Measurements from ENCODE around the gene SCN1B. TPM values are rescaled to one million over a fixed set of nuclear protein-coding genes. Genes with fewer than 3 reads are reported as not detected.

Gene SCN1B
- total RNA-seq, 1 donor from 2014 or later: 8.6 TPM

DNA sequence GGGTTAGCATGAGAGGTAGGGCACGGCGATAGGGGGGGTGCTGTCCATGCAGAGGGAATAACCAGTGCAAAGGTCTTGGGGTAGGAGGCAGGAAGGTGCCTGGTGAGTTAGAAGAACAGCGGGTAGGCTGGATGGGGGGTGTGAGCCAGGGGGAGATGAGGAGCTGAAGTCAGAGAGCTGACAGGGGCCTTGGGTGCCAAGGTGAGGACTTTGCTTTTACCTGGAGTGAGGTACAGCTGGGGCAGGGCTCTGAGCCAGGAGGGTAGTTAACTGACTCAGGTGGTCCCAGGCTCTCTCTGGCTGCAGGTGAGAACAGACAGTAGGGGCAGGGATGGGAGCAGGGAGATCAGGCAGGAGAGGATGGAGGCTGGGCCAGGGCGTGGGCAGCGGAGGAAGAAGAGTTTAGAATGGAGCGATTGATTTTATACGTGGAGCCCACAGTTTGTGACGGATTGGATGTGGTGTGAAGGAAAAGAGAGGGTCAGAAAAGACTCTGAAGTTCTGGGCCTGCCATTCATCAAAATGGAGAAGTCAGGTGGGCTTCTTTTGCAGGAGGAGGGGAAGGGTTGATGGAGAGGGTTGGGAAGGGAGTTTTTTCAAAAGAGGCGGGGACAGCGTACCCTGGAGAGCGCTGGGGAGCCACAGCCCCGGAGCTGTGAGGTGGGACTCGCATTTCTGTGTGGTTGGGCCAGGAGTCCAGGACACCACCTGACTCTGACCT lies 31.3 kb upstream of the SCN1B start:
- H3K27ac ChIP-seq: peak overlapping the region; percentile 98
- H3K27me3 ChIP-seq: no peaks in the 10 kb centered on the region
- DNase-seq (ENCODE audit: extremely low spot score in 2 of 2): no peak
- H3K4me3 ChIP-seq: peak overlapping the region; percentile 70 to 93
- no peaks in the 10 kb centered on the region for H3K9me3 ChIP-seq
- H3K4me1 ChIP-seq: peaks cover 54% of the 10 kb centered on the region
- H3K36me3 ChIP-seq: no peaks in the 10 kb centered on the region
- TF ChIP-seq POLR2AphosphoS5 (IDR thresholded peaks at IDR 0.05; ENCODE audit: insufficient read depth in 1 of 2, low read depth in 1 of 2) (no peak), POLR2A (IDR thresholded peaks at IDR 0.05) (no peak)
- TF ChIP-seq, protein P1, sequence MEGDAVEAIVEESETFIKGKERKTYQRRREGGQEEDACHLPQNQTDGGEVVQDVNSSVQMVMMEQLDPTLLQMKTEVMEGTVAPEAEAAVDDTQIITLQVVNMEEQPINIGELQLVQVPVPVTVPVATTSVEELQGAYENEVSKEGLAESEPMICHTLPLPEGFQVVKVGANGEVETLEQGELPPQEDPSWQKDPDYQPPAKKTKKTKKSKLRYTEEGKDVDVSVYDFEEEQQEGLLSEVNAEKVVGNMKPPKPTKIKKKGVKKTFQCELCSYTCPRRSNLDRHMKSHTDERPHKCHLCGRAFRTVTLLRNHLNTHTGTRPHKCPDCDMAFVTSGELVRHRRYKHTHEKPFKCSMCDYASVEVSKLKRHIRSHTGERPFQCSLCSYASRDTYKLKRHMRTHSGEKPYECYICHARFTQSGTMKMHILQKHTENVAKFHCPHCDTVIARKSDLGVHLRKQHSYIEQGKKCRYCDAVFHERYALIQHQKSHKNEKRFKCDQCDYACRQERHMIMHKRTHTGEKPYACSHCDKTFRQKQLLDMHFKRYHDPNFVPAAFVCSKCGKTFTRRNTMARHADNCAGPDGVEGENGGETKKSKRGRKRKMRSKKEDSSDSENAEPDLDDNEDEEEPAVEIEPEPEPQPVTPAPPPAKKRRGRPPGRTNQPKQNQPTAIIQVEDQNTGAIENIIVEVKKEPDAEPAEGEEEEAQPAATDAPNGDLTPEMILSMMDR (IDR thresholded peaks at IDR 0.05): no peak
- intact Hi-C loops (cut with DNase I): no loop called here

DNA sequence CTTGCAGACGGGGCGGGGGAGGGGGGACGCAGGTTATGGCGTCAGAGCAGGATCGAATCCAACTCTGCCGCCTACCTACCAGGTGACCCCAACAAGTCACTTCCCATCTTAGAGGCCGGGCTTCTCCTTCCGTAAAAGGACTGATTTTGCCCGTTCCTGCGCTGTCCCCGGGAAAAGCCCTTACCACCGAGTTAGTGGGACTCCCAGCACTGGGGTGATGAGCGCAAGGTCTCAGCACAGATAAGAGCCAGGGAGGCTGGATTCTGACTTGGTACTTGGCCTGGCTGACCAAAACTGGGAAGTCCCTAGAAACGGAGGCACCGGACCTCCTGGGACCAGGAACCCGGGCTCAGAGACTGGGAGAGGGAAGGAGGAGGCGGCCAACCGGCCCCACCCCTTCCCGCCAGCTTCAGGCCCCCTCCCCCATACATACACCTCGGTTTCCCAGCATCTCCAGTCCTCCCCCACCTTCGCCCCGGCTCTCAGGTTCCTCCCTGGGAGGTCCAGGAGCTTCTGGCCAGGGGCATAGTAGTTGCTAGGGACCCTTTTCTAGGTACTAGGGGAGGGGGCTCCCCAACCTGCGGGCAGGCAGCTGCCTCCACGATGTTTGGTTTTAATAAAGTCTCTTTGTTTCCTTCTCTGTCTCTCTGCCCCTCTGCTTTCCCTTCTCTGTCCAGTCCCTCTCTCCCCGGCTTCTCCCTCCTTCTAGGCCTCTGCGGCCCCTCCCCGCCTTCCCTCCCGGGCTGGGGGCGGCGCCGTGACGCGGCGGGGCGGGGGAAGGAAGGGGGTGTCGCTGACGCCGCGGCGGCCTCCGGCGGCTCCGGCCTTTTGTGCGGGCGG lies 30.6 kb upstream of the SCN1B start, which contains the start of gene GRAMD1A:
Gene GRAMD1A, plus strand, starts transcription at position 826 of the 840 bp plus-strand sequence. CDS start 156 bp downstream, outside the sequence.
- TF ChIP-seq, protein P1 (IDR thresholded peaks at IDR 0.05): no peak
- TF ChIP-seq POLR2A (IDR thresholded peaks at IDR 0.05): peak; percentile 0 to 76
- TF ChIP-seq POLR2AphosphoS5 (IDR thresholded peaks at IDR 0.05; ENCODE audit: insufficient read depth in 1 of 2, low read depth in 1 of 2): peak; percentile 50 to 89
- no peaks in the 10 kb centered on the region for H3K27me3 ChIP-seq
- intact Hi-C loops (cut with DNase I): no loop called here
- peak within 1 kb of the TSS; percentile 98 for H3K27ac ChIP-seq
- peak in 1 of 2 donors; percentile 97 for DNase-seq (ENCODE audit: extremely low spot score in 2 of 2)
- H3K4me1 ChIP-seq: peaks cover 61% of the 10 kb centered on the region
- peak within 1 kb of the TSS; percentile 70 to 93 for H3K4me3 ChIP-seq
- H3K9me3 ChIP-seq: no peaks in the 10 kb centered on the region
- no peaks in the 10 kb centered on the region for H3K36me3 ChIP-seq

DNA sequence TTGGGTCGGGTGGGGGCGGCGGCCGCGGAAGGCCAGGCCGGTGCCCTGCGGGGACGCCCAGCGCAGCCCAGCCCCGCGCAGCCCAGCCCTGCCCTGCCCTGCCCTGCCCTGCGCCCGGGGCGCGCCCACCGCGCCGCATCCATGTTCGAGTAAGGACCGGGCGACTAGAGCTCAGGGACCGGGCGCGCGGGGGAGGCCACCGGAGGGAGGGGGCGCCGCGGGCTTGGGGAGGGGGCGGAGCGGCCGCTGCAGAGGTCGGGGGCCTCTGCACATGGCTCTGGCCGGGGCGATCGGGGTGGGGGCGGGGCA lies 30.0 kb upstream of the SCN1B start:
- Histone ChIP-seq H3K4me3 (peak overlapping the region; percentile 70 to 93), H3K27me3 (no peaks in the 10 kb centered on the region), H3K4me1 (peaks cover 62% of the 10 kb centered on the region), H3K9me3 (no peaks in the 10 kb centered on the region), H3K36me3 (no peaks in the 10 kb centered on the region), H3K27ac (peak overlapping the region; percentile 98)
- intact Hi-C loops (cut with DNase I): no loop called here
- no peak for DNase-seq (ENCODE audit: extremely low spot score in 2 of 2)
- TF ChIP-seq POLR2A (IDR thresholded peaks at IDR 0.05) (peak; percentile 1 to 42), POLR2AphosphoS5 (IDR thresholded peaks at IDR 0.05; ENCODE audit: insufficient read depth in 1 of 2, low read depth in 1 of 2) (no peak)
- TF ChIP-seq, protein P1 (IDR thresholded peaks at IDR 0.05): no peak

DNA sequence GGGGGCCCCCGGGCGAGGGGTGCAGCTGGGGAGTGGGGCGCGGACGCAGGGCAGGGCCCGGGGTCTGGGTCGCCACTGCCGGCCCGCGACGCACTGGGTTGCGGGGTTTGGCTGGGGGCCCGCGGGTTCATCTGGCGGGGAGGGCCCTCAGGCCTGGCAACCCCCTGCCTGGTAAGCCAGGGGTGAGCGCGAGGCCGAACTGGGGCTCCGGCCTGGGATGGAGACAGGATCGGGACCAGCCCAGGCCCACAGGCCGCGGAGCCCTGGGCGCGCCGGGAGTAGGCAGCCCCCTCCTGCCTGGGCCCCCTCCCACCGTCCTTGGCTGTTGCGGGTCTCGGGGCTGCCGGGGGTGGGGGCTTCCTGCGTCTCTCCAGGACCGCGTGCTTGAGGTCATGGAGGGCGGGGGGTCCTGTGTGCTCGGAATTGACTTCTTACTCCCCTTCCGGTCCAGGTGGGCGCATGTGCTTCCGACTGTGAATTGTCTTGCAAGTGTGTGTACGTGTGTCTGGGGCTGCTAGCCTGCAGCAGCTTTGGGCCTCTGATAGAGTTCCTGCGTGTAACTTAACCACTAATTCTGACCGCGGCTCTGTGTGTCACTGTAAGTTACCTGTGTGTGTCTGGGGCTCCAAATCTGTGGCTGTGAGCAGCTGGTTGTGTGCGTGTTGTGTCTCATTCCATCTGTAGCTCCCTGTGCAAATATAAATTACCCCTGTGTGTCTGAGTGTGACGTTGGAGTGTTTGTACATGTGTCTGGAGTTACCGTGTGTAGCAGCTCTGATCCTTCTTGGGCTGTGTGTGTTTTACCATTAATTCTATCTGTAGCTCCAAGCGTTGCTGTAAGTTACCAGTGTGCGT lies 29.4 kb upstream of the SCN1B start:
- H3K36me3 ChIP-seq: no peaks in the 10 kb centered on the region
- intact Hi-C loops (cut with DNase I): no loop called here
- peak overlapping the region; percentile 70 to 93 for H3K4me3 ChIP-seq
- DNase-seq (ENCODE audit: extremely low spot score in 2 of 2): no peak
- TF ChIP-seq, protein P1 (IDR thresholded peaks at IDR 0.05): no peak
- TF ChIP-seq POLR2A (IDR thresholded peaks at IDR 0.05): no peak
- peak in 1 of 2 donors; percentile 42 for TF ChIP-seq POLR2AphosphoS5 (IDR thresholded peaks at IDR 0.05; ENCODE audit: insufficient read depth in 1 of 2, low read depth in 1 of 2)
- H3K9me3 ChIP-seq: no peaks in the 10 kb centered on the region
- peak overlapping the region; percentile 98 for H3K27ac ChIP-seq
- H3K4me1 ChIP-seq: peaks cover 62% of the 10 kb centered on the region
- H3K27me3 ChIP-seq: no peaks in the 10 kb centered on the region
